AG09309 (cell line): ENCODE data around the gene SMIM5.
A peak's percentile ranks its signal among the peaks of the same experiment; 100 is the strongest.

Experiments used
- DNase-seq: peaks from one replicate; pipeline ENCODE4 v3.0.0-alpha.2; 2010; ENCODE audit warnings: low read depth
- H3K4me3 ChIP-seq: 2 replicates; pipeline ENCODE4 v1.5.1; 2011; ENCODE audit warnings: mild to moderate bottlenecking, low read depth, low read length, moderate library complexity; ENCODE audit not compliant: control insufficient read depth
- CTCF ChIP-seq: IDR thresholded peaks from 2 replicates; pipeline ENCODE4 v1.5.1; 2011; ENCODE audit warnings: mild to moderate bottlenecking, low read depth, low read length, inconsistent platforms; ENCODE audit not compliant: insufficient read depth, control insufficient read depth; ENCODE audit errors: missing control alignments

SMIM5 gene

GRCh38 chr17:75629157-75629556 lies 4.1 kb upstream of the SMIM5 start:
- no peak overlapping the region for H3K4me3 ChIP-seq
- no peak for TF ChIP-seq CTCF
- no peak for DNase-seq

GRCh38 chr17:75630071-75630917 lies 2.9 kb upstream of the SMIM5 start:
- H3K4me3 ChIP-seq: no peak overlapping the region
- no peak for TF ChIP-seq CTCF
- no peak for DNase-seq

GRCh38 chr17:75631353-75631752 lies 1.9 kb upstream of the SMIM5 start:
- TF ChIP-seq CTCF: no peak
- no peak overlapping the region for H3K4me3 ChIP-seq

GRCh38 chr17:75632428-75632827 lies 806 bp upstream of the SMIM5 start:
- H3K4me3 ChIP-seq: no peak overlapping the region
- no peak for TF ChIP-seq CTCF
- no peak for DNase-seq

More at GRCh38 chr17:75631353-75631752, 1.9 kb upstream of the SMIM5 start:
- DNase-seq: no peak

DNA sequence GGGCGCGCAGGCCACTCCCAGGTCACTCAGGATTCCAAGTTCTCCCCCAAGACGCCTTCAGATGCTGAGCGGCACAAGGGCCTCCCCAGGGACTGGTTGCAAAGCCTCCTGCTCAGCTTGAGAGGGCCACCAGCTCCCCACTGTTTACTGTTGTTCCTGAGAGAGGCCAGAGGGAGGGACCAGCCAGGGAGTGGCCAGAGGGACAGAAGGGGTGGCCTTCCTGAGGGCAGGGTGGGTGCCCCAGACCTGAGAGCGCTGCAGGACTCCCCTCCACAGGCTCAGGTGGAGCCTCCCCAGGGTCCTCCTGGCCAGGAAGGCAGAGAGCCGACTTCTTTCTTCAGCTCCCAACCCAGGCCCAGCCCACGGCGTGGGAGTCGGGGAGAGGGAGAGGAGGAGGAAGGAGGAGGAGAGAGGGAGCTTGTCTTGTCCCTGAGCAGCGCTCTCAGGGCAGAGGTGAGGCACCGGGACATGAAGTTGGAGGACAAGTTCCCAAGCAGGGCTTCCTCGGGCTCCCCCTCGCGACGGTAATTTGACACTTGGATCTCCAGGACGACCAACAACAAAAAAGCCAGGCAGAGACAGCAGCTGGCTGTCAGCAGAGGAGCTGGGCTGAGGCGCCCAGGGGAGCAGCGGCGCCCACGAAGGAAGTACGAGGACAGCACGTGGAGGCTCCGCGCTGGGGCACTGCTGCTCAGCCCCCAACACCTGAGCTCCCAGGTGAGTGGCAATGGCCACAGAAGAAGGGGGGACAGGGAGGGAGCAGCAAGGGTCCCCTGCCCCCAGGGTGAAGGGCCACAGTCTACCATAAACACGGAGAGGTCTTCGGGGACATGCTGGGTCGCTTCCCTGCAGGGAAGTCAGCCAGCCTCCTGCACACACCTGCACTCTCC lies 497 bp downstream of the SMIM5 start:
- TF ChIP-seq CTCF: peak; percentile 78
- DNase-seq: peak; percentile 51
- no peak overlapping the region for H3K4me3 ChIP-seq

GRCh38 chr17:75634376-75634740 lies 1.1 kb downstream of the SMIM5 start:
- no peak for TF ChIP-seq CTCF
- DNase-seq: no peak
- no peak overlapping the region for H3K4me3 ChIP-seq
